SKM-1 treated with dmso at 0.1 percent for 144 hours (cell line): ENCODE results near the gene APBB2.

Source experiments
- DNase-seq: peaks from one replicate; lab custom pipeline; 2025; ENCODE audit not compliant: unreplicated experiment; lab: John Stamatoyannopoulos, UW

Gene APBB2

DNA sequence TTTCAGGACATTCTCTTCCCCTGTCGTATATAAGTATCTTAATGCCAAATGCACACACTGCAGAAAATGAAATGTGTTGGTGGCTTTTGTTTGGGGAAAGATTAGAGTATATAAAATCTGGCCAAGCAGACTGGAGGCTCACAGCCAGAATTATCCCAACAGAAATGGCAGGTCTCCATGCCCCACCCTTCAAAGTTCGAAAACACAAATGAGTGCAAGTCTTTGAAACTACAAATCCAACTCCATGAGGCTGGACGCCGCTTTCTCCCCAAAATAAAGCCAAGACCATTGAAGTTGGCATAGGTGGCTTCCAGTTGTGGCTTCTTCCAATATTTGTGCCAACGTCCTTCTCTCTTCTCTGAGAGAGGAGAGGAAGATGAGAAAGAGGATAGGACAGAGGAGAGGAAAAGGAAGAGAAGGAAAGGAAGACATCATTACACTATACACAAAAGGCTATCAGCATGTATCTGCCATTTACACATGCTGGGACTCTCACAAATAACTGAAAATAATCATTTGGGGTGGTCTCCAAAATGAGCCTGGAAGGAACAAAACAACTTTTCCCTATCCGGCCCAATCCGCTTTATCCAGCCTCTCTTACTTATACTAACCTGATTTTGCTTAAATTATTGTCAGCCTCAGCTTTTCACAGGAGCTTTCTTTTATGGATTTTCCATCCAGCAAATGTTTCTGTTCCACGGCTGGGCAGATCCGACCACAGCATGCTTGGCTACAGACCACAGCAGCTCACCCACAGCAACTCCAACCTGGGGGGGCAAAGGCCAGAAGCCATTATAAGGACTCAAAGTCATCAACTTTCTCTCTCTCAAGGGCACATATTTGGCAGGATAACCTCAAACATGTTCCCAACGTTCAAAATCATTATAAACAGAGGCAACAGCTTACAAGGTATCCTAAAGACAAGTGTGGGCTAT, 71.7 kb downstream of the APBB2 start:
- no peak for DNase-seq

DNA sequence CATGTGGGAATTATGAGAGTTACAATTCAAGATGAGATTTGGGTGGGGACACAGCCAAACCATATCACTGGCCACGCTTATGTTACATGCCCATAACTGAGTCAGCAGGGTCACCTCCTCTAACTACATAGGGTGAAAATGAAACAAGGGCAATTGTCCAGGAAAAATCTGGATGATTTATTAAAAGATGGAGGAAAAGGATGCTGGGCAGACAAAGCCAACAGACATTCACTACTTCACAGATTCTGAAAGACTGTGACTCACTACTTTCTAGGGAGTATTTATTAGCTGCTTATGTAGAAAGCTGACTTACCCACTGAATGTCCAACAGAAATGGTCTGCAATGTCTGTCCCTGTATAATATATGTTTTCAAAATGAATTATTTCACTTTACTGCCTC, 72.4 kb downstream of the APBB2 start:
- DNase-seq = no peak

- DNase-seq = no peak
Observed at GRCh38 chr4:41140410-41140809, 73.9 kb downstream of the APBB2 start.

- no peak for DNase-seq
Observed at GRCh38 chr4:41137879-41138278, 76.5 kb downstream of the APBB2 start.

GRCh38 chr4:41136456-41136855, 77.9 kb downstream of the APBB2 start:
- no peak for DNase-seq

- no peak for DNase-seq
Observed at GRCh38 chr4:41135801-41136200, 78.5 kb downstream of the APBB2 start.

- no peak for DNase-seq
Observed at GRCh38 chr4:41134581-41134980, 79.8 kb downstream of the APBB2 start.

DNA sequence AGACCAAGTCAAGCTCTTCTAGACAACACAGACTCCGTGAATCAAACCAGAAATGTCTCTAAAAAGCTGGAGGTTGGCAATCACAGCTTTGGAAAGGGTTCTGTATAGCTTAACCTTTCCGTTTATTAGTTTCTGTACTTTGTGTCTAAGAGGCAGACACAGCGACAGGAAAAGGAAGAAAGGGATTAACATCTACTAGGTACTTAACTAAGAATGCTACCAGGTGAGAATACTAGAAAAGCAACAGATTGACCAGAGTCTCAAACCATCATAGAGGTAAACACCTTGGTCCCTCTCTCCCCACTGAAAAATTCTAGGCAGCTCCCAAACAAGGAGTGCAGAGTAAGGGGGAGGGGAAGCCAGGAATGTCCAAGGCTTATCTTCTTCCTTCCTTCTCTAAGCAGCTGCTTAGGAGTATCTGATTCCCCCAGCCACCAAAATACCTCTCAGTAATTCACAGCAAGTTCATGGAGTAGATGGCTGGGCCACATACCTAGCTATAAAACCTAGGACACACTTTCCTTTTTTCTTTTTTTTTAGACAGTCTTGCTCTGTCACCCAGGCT, 80.8 kb downstream of the APBB2 start:
- no peak for DNase-seq

DNA sequence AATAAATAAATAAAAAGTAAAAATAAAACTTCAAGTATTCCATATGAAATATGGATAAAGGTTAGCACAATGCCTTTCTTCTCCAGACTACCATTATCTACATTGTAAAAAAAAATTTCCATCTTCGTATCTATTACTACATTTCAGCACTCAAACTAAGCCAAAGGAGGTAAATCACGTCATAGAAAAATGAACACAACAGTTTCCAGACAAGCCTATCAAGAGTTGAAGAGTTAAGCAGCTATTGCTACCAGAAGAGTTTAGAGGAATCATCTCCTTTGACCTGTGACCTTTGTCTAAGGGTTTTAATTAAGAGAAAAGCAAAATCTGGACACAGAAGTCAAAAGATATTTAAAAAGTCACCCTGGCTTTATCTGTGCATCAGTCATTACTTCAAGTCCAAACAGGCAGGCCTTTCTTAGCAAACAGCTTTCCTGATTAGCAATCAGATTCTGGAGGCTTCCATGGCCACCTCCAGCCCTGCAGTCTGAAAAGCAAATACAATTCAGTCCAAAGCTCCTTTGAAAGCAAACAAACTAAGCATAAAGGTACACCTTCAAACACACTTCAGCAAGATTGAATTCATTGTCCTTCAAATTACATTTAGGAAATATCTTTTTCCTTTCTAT, 82.2 kb downstream of the APBB2 start:
- no peak for DNase-seq

DNA sequence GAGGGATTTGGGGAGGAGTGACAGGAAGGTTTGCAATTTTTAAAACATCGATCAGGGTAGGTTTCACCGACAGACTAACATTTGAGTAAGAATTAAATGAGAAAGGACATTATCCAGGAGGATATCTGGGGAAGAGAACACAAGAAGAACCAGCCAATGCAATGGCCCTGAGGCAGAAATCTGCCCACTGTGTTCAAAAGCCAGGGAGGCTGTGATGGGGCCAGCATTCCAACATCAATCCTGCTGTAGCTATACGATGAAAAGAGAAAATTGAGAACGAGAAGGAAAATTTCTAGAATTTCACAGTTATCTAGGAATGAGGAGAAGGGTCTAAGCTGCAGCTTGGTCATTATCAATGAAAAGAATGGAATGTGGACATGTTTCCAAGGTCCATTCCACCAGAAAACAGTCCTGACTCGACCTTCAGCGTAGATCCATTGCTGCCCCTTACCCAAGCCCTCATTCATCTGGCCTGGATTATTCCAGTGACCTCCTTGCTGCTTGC, 84.4 kb downstream of the APBB2 start:
- DNase-seq = no peak

DNA sequence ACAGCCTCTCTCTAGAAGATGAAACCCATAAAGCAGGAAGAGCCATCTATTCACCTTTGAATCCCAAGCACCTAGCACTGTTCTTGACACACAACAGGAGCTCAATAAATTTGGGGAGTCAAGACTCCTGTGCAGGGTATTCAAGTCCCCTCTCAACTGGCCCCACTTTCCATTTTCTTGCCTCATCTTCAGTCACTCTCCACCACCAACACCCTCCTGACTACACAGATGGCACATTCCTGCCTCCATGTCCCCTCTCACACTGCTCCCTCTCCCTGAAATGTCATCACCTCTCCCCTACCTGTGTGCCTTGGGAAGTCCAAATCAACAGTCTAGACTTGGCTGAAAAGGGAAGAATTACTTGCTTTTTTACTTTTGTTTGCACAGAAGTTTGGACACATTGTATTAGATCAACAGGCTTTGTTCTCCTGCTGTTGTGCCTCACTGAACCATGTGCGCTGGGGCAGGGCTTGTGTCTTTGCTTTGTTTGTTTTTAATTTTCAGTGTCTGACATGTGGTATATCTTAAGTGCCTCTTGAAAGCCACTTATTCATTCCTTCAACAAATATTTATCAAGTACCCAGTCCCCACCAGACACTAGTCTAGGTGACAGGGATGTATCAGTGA, 85.1 kb downstream of the APBB2 start:
- no peak for DNase-seq

DNA sequence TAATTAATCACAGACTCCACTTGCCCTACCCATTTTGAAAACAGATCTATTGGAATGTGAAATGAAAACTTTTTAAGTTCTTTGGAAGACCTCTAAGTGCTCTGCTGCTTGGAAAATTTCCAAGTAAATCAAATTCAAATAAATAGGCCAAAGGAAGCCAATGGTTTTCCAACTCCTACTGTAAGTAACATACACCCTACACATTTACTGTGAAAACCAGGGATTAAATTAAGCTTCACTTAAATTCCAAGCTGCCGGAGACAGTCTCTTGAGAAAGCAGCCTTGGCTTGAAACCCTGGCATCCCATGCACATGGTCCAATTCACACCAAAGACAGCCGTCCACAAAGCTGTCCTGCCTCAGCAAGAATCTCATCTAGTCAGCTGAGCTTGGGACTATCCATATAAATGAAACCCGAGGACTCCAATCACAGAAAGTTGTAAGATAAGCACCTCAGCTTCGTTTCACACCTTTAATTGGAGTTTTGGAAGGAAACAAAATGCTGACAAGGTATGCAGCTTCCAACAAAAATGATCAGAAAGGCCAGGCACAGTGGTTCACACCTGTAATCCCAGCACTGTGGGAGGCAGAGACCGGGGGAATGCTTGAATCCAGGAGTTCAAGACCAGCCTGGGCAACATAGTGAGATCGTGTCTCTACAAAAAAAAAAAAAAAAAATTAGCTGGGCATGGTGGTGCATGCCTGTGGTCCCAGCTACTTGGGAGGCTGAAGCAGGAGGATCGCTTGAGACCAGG, 88.6 kb downstream of the APBB2 start:
- DNase-seq = no peak

- DNase-seq = no peak
Observed at GRCh38 chr4:41124916-41125548, 89.3 kb downstream of the APBB2 start.

GRCh38 chr4:41122775-41123174, 91.6 kb downstream of the APBB2 start:
- no peak for DNase-seq

- DNase-seq = no peak
Observed at GRCh38 chr4:41122309-41122708, 92.0 kb downstream of the APBB2 start.

- DNase-seq = no peak
Observed at GRCh38 chr4:41121906-41122305, 92.4 kb downstream of the APBB2 start.

DNA sequence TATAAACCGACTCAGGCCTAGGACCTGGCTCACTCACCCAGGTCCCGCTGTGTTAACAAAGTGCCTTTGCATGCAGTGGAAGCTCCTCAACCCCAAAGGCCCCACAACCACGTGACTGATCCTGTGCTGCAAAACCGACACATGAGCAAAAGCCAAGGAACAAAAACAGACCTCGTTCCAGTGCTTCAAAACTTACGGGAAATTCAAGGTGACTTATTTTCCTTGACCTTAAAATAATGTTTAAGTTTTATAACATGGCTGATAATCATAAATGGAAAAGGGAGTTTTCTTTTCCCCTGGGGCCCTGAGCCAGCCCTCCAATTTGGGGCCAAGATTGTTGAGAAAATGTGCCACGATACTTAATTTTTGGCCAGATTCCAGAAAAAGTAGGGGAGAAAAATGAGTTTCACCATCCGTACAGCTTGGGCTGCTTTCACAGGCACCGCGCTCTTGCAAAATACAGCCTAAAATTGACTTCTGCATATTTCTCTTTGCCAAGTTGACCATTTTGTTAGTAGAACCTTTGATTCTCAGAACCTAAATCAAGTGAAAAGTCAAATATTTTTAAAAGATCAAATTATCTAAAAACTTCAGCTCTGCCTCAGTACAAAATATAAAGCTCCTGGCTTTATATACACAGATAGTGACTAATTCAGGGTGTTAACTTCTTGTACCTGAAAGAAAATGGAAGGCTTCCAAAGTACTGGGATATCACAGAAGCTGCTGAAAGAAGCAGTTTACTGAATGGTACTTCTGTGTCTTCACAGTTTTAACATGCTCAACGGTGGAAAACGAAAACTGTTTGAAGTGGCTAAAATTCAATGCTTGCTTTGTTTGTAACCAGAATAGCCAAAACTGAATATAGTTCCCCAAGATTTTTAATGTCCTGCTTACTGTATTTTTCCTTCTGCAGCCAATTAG, 93.8 kb downstream of the APBB2 start:
- peak; percentile 84 for DNase-seq

DNA sequence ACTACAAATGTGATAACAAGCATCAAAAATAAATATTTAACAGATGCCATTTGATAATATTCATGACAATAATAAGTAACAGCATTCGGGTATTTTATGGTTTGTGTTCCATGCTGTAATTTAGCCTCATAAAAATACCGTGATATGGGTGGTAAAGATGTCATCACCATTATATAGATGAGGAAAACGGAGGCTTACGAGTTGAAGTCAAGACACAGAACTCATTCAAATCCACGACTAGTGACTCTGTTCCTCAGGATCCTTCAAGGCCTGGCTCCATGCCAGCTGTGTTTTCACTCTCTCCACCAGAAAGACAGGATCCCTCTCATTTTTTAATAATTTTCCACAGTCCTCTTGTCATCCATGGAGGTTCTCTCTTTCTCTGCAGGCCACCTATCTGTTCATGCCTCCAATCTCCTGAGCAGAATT, 94.5 kb downstream of the APBB2 start:
- DNase-seq = no peak

- no peak for DNase-seq
Observed at GRCh38 chr4:41111791-41112190, 102.6 kb downstream of the APBB2 start.
